Measurements from ENCODE around the gene SLC7A14.
"Not testable (repeated sequence)": the region's sequence is repeated elsewhere in the genome, so short reads cannot be mapped to it uniquely, and the experiment has no call there.

Gene SLC7A14

GRCh38 chr3:170605490-170605889, 19.6 kb upstream of the SLC7A14 start:
- H3K4me3 Mint-ChIP-seq: no peak overlapping the region
- H3K36me3 Mint-ChIP-seq: no peaks in the 10 kb centered on the region
- H3K27me3 Mint-ChIP-seq: peaks cover 14% of the 10 kb centered on the region
- no peaks in the 10 kb centered on the region for H3K9me3 Mint-ChIP-seq (ENCODE audit: low read depth)
- no peaks in the 10 kb centered on the region for H3K4me1 Mint-ChIP-seq (ENCODE audit: low read depth)
- H3K27ac Mint-ChIP-seq: no peak overlapping the region

DNA sequence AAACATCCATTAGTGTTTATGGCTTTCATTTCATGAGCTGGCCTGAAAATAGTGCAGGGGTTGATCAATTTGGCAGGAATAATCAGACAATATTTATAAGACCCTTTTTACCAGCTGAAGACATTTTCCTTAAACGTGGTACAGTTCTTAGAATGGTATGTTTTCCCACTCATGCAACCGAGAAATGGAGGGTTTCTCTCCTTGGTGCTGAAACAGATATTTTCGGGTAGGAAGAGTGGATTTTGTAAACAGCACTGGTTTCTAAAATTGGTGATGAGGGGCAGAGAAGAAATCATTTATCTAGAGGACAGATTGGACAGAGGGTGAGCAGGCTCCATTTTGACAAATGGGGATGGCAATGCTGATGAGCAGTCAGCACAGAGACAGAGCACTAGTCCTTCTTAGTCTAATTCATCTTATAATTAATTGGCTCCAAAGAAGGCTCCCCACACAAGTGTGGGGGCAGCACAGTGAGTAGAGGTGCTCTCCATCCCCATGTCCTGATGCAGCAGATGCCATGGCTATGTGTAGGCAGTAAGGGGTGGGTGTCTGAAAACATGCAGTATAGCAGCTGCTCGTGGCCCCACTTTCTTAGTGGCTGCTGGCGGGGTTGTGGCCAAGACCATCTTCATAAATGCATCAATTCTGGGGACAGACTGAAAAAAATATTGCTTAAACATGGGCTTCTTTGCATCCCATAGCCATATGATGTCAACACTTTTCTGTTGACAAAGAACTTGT, 18.1 kb upstream of the SLC7A14 start:
- Mint-ChIP-seq H3K4me3 (no peak overlapping the region), H3K36me3 (no peaks in the 10 kb centered on the region), H3K27ac (no peak overlapping the region), H3K4me1 (ENCODE audit: low read depth) (no peaks in the 10 kb centered on the region), H3K27me3 (peaks cover 19% of the 10 kb centered on the region), H3K9me3 (ENCODE audit: low read depth) (no peaks in the 10 kb centered on the region)

DNA sequence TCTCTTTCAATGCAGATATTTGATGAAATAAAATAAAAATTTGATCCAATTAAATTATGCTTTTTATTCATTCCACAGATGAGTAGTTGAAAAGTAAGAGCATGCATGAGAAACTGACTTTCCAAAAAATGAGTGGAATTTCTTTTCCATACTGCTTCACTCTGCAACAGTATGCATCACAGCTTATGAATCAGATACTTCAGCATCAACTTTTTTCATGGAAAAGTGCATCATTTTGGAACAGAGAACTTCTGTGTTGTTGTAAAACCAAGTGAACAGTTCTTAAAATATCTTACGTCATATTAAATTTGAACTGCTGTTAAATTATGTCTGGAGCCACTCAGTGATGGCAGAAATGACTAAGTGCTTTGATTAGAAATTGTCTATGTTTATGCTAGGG, 16.7 kb upstream of the SLC7A14 start:
- Mint-ChIP-seq H3K36me3 (no peaks in the 10 kb centered on the region), H3K9me3 (ENCODE audit: low read depth) (no peaks in the 10 kb centered on the region), H3K4me3 (no peak overlapping the region), H3K4me1 (ENCODE audit: low read depth) (no peaks in the 10 kb centered on the region), H3K27ac (no peak overlapping the region), H3K27me3 (peaks cover 20% of the 10 kb centered on the region)

GRCh38 chr3:170600005-170600624, 14.2 kb upstream of the SLC7A14 start:
- Mint-ChIP-seq H3K4me3 (no peak overlapping the region), H3K27ac (no peak overlapping the region), H3K36me3 (no peaks in the 10 kb centered on the region), H3K4me1 (ENCODE audit: low read depth) (no peaks in the 10 kb centered on the region), H3K9me3 (ENCODE audit: low read depth) (no peaks in the 10 kb centered on the region), H3K27me3 (peaks cover 23% of the 10 kb centered on the region)

GRCh38 chr3:170599091-170599490, 13.2 kb upstream of the SLC7A14 start:
- H3K9me3 Mint-ChIP-seq (ENCODE audit: low read depth): no peaks in the 10 kb centered on the region

DNA sequence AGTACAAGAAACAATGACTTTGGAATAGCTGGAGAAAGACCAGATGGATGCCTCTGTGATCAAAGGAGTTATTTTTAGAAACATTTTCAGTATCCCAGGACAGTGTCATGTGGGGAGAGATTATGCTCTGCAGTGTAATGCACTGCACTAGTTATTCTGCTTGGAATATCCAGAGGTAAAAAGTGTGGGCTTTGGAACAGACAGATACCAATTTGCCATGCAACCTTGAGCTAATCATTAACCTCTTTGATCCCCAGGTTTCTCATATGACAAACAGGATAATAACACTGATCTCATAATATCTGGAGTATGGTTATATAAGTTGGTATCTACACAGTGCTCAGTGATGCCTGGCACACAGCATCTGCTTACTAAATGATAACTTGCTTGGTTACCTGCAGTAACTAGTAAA, 12.2 kb upstream of the SLC7A14 start:
- H3K36me3 Mint-ChIP-seq: no peaks in the 10 kb centered on the region
- no peak overlapping the region for H3K4me3 Mint-ChIP-seq
- no peak overlapping the region for H3K27ac Mint-ChIP-seq
- no peaks in the 10 kb centered on the region for H3K4me1 Mint-ChIP-seq (ENCODE audit: low read depth)
- peaks cover 18% of the 10 kb centered on the region for H3K27me3 Mint-ChIP-seq
- H3K9me3 Mint-ChIP-seq (ENCODE audit: low read depth): no peaks in the 10 kb centered on the region

More at GRCh38 chr3:170599091-170599490, 13.2 kb upstream of the SLC7A14 start:
- Mint-ChIP-seq H3K27me3 (peaks cover 22% of the 10 kb centered on the region), H3K4me1 (ENCODE audit: low read depth) (no peaks in the 10 kb centered on the region), H3K36me3 (no peaks in the 10 kb centered on the region), H3K27ac (no peak overlapping the region), H3K4me3 (no peak overlapping the region)

DNA sequence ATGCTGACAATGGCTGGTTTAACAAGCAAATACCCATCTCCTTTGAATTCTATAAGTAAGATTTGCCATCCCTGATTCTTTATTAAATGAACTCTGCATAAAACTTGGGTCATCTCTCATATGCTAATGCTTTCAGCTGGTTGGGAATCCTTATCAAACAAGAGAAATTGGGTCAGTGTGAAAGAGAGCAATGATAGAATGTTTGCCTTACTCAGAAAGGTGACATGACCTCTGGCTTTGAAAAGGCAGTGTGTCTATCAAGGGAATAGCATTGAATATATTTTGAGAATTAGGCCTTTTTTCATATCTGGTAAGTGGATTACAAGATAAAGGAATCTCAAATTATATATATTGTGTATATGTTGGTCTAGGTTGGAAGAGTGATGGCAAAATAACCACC, 8.7 kb upstream of the SLC7A14 start:
- no peaks in the 10 kb centered on the region for H3K9me3 Mint-ChIP-seq (ENCODE audit: low read depth)
- H3K27ac Mint-ChIP-seq: no peak overlapping the region
- H3K36me3 Mint-ChIP-seq: no peaks in the 10 kb centered on the region
- peaks cover 12% of the 10 kb centered on the region for H3K27me3 Mint-ChIP-seq
- H3K4me1 Mint-ChIP-seq (ENCODE audit: low read depth): no peaks in the 10 kb centered on the region
- H3K4me3 Mint-ChIP-seq: no peak overlapping the region

DNA sequence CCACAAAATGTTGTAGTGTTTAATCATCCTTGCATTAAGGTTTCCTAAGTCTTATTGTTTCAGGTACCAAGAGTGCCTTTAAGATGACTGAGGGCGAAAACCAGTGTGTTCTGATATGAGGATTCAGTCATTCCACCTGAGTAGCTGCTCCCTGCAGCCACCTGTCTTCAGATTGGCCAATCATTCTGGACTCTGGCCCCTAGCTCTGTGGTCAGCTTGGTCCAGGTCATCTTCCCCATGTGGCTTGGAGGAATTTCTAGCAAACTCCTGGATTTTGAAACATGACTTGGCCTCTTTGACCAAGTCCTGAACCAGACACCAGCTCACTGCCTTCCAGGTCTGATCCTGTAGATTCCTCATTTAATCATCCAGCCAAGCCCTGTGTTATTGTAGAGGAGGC, 7.8 kb upstream of the SLC7A14 start:
- Mint-ChIP-seq H3K27me3 (peaks cover 17% of the 10 kb centered on the region), H3K4me3 (no peak overlapping the region), H3K36me3 (no peaks in the 10 kb centered on the region)

DNA sequence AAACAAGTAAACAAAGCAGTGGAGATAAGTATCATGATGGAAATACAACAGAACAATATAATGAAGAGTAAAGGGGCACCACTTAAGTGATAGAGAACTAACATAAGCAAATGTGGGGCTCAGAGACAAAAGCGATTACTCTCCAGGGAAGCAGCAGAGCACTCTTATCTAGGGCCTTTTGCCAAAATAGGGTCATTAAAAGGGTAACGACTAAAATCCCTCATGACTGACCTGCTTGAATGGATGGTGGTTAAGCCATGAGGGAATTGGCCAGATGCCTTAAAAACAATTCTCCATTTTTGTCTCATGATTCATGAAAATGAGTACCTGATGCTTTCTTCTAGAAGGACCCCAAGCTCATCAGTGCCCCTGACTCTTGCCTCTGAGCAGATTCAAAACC, 3.2 kb upstream of the SLC7A14 start:
- Mint-ChIP-seq H3K27me3 (peaks cover 37% of the 10 kb centered on the region), H3K36me3 (no peaks in the 10 kb centered on the region), H3K27ac (no peak overlapping the region), H3K4me3 (no peak overlapping the region), H3K9me3 (ENCODE audit: low read depth) (peaks cover under 1% of the 10 kb centered on the region), H3K4me1 (ENCODE audit: low read depth) (peaks cover 1% of the 10 kb centered on the region)

More for the DNA sequence above, 7.8 kb upstream of the SLC7A14 start:
- no peaks in the 10 kb centered on the region for H3K9me3 Mint-ChIP-seq (ENCODE audit: low read depth)
- no peak overlapping the region for H3K27ac Mint-ChIP-seq
- no peaks in the 10 kb centered on the region for H3K4me1 Mint-ChIP-seq (ENCODE audit: low read depth)

DNA sequence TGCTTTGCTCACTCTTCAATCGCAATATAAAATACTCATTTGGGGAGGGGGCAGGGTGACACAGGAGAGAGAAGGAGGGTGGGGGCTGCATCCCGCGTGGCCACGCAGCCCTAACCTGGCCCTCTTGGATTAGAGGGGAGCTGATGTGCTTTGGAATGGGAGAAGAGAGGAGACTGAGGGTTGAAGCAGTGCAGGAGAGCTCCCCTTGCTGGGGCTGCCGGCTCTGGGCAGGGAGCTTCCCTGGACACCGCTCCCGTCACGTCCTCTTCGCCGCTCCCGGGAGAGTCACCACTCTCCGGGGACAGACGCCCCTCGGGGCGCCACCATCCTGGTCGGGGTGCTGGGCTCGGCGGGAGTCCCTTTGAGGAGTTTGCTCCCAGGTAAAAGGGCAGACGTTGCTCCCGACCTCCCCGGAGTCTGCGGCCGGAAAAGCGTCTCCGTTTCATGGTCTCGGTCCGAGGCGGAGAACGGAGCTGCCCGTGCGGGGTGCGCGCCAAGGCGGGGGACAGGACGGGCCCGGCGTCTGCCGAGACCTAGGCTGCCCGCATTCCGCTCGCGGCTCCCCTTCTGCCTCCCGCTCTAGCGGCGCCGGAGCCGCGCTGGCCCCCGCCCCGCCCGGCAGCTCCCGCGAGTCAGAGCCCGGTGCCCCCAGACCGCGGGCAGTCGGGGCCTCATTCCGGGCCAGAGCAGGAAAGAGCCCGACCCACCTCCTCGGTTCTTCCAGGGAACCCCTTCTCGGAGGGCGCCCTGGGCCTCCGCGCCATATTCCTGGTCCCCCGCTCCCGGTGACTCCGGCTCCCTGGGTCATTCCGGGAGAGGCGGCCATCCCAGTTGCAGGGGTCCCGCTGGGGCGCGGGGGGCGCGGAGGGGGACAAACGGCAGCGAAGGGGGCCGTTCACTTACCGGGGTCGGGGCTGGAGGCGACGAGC, 603 bp downstream of the SLC7A14 start:
- Mint-ChIP-seq H3K4me3 (no peak overlapping the region), H3K9me3 (ENCODE audit: low read depth) (peaks cover 10% of the 10 kb centered on the region), H3K27ac (no peak overlapping the region), H3K27me3 (peaks cover 51% of the 10 kb centered on the region), H3K4me1 (ENCODE audit: low read depth) (peaks cover 1% of the 10 kb centered on the region), H3K36me3 (peaks cover 2% of the 10 kb centered on the region)

- peaks cover 50% of the 10 kb centered on the region for H3K27me3 Mint-ChIP-seq
- no peak overlapping the region for H3K4me3 Mint-ChIP-seq
- H3K36me3 Mint-ChIP-seq: peaks cover 2% of the 10 kb centered on the region
- H3K9me3 Mint-ChIP-seq (ENCODE audit: low read depth): peaks cover 10% of the 10 kb centered on the region
- H3K4me1 Mint-ChIP-seq (ENCODE audit: low read depth): peaks cover 1% of the 10 kb centered on the region
- H3K27ac Mint-ChIP-seq: no peak overlapping the region
Measured at GRCh38 chr3:170584585-170585007, 1.3 kb downstream of the SLC7A14 start.

DNA sequence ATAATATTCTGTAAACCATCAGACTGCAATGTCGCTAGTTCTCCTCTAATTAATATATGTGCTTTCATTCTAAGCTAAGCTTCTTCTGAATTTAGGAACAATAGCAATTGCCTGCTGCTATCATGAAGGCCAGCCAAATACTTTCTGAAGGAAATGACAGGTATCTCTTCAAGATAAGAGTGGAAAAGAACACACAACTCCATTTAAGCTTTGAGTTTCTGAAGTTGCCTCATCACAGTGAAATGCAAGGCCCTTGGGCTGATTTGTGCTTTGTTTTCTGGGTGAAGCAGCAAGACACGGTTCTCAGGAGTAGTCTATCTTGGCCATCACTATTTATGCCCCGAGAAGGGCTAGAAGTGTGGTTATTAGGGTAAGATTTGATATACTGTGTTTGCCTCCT, 6.2 kb downstream of the SLC7A14 start:
- peaks cover 25% of the 10 kb centered on the region for H3K27me3 Mint-ChIP-seq
- peaks cover 10% of the 10 kb centered on the region for H3K9me3 Mint-ChIP-seq (ENCODE audit: low read depth)

DNA sequence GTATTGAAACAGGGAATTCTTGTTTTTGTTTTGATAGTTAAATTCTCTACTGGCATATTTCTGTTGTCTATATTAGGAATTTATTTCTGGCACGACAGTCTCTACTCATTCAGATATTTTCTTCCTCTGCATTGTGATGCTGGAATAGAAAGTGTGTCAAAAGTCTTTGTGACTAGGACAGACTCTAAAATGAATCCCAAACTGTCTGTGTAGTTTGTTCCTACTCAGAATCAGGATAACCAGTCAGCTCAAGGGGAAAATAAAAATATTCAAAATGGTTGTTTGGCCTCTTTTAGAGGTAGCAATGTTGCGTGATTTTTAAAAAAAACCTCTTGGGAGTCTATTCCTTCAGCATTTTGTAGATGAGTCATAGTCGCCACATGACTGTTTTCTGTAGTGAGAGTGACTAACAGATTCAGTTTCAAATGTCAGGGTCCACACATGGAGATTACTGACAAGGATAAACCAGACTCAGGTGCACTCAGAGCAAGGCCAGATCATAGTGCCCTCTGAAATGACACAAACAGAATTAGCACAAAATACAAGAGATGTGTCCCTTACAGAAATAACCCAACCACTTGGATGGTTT, 13.1 kb downstream of the SLC7A14 start:
- peak overlapping the region; percentile 23 for H3K27ac Mint-ChIP-seq
- no peak overlapping the region for H3K4me3 Mint-ChIP-seq
- peaks cover 5% of the 10 kb centered on the region for H3K4me1 Mint-ChIP-seq (ENCODE audit: low read depth)
- no peaks in the 10 kb centered on the region for H3K36me3 Mint-ChIP-seq
- H3K9me3 Mint-ChIP-seq (ENCODE audit: low read depth): no peaks in the 10 kb centered on the region
- peaks cover 3% of the 10 kb centered on the region for H3K27me3 Mint-ChIP-seq

More for the DNA sequence above, 6.2 kb downstream of the SLC7A14 start:
- peaks cover 1% of the 10 kb centered on the region for H3K4me1 Mint-ChIP-seq (ENCODE audit: low read depth)
- H3K27ac Mint-ChIP-seq: no peak overlapping the region
- H3K36me3 Mint-ChIP-seq: peaks cover 2% of the 10 kb centered on the region
- H3K4me3 Mint-ChIP-seq: no peak overlapping the region

- H3K27ac Mint-ChIP-seq; H3K36me3 Mint-ChIP-seq; H3K4me1 Mint-ChIP-seq (ENCODE audit: low read depth): not testable (repeated sequence)
Measured at GRCh38 chr3:170567598-170567997, 18.3 kb downstream of the SLC7A14 start.

DNA sequence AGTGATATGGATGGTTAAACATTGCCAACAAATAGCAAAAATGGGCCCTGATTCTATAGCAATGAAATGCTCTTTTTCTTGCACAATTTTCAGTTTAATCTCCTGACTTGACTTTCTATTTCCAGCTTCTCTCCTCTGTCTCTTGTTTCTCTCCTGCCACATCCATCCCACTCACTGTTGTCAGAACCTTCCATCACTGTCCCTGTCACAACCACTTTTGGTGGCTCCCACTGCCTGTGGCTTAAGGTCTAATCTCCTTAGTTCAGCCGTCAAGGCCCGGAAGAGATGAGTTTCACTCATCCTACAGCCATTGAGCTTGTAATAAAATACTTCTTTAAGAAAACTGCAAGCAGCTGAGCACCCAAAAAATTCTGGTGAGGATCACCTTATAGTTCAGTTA, 19.5 kb downstream of the SLC7A14 start:
- H3K4me3 Mint-ChIP-seq: no peak overlapping the region
- no peaks in the 10 kb centered on the region for H3K27me3 Mint-ChIP-seq
- no peaks in the 10 kb centered on the region for H3K36me3 Mint-ChIP-seq
- no peak overlapping the region for H3K27ac Mint-ChIP-seq
- no peaks in the 10 kb centered on the region for H3K9me3 Mint-ChIP-seq (ENCODE audit: low read depth)
- peaks cover 3% of the 10 kb centered on the region for H3K4me1 Mint-ChIP-seq (ENCODE audit: low read depth)

More at GRCh38 chr3:170567598-170567997, 18.3 kb downstream of the SLC7A14 start:
- not testable (repeated sequence) for H3K9me3 Mint-ChIP-seq (ENCODE audit: low read depth); H3K4me3 Mint-ChIP-seq; H3K27me3 Mint-ChIP-seq

Data from activated naive CD8-positive, alpha-beta T cell (primary cell).